Esophagus mucosa (tissue), 1 donor: ENCODE data around the gene SLC16A1. TPM values are rescaled to one million over a fixed set of nuclear protein-coding genes. Genes with fewer than 3 reads are reported as not detected.
"Not testable (repeated sequence)": the region's sequence is repeated elsewhere in the genome, so short reads cannot be mapped to it uniquely, and the experiment has no call there.

Experiments
- ATAC-seq: fragments of 200-7000 bp; cut with Tn5 transposase; one replicate; pipeline ENCODE4 v1.9.1; 2020
- total RNA-seq: library from RNA; stranded (reverse); gene quantifications from one replicate; pipeline ENCODE4 v1.2.4, GENCODE V29; 2023
- donor health status: DM: yes; HTN: yes; CAD: no.

The SLC16A1 gene
- total RNA-seq, 1 donor from 2014 or later = 54.8 TPM

DNA sequence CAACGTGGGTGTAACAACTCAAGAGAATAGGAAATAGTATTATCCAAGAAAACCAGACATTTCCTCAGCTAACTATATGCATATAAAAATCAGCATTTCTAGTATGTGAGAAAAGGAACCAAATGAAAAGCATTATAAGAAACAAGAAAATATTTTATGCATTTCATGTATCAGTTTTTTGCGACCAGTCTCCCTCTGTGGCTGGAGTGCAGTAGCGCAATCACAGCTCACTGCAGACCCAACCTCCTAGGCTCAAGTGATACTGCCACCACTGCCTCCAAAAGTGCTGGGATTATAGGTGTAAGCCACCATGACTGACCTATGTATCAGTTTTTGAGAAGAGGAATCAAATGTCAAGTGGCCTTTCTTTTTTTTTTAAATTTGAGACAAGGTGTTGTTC, 31.0 kb downstream of the SLC16A1 start:
- no peak for ATAC-seq

- ATAC-seq = no peak
Measured at GRCh38 chr1:112923959-112924349, 32.0 kb downstream of the SLC16A1 start.

GRCh38 chr1:112923234-112923958, 32.6 kb downstream of the SLC16A1 start:
- no peak for ATAC-seq

GRCh38 chr1:112911506-112912220, 44.3 kb downstream of the SLC16A1 start:
- no peak for ATAC-seq

GRCh38 chr1:112909847-112910246, 46.1 kb downstream of the SLC16A1 start:
- ATAC-seq = no peak

DNA sequence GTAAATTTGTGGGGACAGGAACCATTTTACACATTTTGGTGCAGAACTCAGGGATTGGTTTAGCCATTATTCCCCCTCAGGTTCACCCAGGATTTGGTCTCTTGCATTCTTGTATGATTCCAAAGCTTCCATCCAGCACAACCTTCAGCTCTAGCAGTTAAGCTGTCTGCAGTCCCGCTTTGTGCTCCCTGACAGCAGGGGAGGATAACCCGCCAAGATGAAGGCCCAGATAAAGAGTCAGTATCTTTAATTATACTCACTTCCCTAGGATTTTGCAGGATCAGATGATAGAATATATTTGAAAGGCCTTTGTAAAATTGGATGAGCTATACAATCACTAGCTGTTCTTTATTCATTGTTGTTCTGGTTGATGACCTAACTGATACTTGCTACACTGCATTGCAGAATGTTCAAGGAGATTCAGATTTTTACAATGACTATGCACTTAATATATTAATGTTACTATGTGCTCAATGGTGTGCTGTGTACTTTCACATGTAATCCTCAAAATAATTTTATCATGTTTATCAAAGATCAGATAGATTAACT, 49.8 kb downstream of the SLC16A1 start:
- ATAC-seq = no peak

DNA sequence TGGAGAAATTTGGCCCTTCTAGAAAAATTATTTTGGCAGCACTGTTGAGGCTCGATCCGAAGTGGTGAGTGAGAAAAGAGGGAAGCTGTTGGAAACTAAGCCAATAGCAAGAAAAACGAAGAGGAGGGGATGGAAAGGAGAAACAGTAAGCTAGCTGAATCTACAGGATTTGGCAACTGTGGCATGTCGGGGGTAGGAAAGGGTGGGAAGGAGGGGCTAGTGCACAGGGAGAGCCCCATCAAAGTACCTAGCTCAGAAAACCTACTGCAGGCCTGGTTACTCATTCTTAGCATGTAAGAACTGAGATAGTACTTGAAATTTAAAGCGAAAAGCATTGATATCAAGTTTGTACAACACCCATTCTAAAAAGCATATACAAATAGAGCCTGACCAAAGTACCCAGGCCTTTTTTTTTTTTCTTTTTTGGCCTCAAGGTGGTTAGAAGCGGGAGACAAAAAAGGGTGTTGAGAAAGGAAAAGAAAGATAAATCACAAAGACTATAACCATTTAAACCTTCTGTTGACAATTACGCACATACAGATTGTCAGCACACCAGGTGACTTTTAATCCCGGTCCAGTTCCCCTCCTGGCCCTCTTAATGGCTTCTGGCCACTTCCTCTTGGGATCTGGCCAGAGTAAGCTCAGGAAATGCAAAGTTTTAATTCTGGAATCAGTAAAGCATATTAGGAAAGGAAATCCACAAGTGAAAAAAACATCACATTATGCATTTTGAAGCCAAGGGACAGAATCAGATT, 50.4 kb downstream of the SLC16A1 start:
- ATAC-seq = peak; percentile 38

GRCh38 chr1:112904831-112905261, 51.1 kb downstream of the SLC16A1 start:
- ATAC-seq = peak; percentile 69

- peak; percentile 85 for ATAC-seq
Measured at GRCh38 chr1:112904071-112904830, 51.7 kb downstream of the SLC16A1 start.

GRCh38 chr1:112902221-112902620, 53.8 kb downstream of the SLC16A1 start:
- no peak for ATAC-seq

GRCh38 chr1:112901387-112901786, 54.6 kb downstream of the SLC16A1 start:
- ATAC-seq = no peak

GRCh38 chr1:112896783-112897182, 59.2 kb downstream of the SLC16A1 start:
- ATAC-seq = no peak

DNA sequence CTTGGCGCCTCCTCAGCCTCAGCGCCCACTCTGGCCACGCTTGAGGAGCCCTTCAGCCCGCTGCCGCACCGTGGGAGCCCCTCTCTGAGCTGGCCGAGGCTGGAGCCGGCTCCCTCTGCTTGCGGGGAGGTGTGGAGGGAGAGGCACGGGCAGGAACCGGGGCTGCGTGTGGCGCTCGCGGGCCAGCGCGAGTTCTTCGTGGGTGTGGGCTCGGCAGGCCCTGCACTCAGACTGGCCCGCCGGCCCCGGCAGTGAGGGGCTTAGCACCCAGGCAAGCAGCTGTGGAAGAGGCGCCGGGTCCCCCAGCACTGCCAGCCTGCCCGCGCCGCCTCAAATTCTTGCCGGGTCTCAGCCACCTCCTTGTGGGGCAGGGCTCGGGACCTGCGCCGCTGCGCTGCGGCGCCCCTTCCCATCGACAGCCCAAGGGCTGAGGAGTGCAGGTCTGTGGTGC, 61.4 kb downstream of the SLC16A1 start:
- no peak for ATAC-seq

GRCh38 chr1:112894010-112894292, 62.0 kb downstream of the SLC16A1 start:
- no peak for ATAC-seq

DNA sequence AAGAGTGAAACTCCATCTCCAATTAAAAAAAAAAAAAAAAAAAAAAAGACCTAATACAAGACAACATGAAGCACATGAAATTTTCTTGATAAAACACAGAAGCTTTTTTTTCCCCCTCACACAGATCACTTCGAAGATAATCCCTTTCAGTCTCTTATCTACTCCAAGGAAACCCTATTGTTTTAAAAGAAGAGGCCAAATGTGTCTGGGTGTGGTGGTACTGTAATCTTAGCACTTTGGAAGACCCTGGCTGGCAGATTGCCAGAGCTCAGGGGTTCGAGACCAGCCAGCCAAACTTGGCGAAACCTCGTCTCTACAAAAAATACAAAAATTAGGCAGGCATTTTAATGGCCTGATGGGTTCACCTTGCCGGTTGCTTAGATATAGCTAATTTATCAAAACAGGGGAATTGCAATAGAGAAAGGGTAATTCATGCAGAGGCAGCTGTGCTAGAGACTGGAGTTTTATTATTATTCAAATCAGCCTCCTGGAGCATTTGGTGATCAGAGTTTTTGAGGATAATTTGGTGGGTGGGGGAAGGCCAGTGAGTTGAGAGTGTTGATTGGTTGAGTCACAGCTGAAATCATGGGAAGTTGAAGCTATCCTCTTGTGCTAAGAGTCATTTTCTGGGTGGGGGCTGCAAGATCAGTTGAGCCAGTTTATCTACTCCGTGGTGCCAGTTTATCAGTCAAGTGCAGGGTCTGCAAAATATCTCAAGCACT, 62.5 kb downstream of the SLC16A1 start:
- ATAC-seq = no peak

GRCh38 chr1:112889906-112890305, 66.1 kb downstream of the SLC16A1 start:
- ATAC-seq = not testable (repeated sequence)

- ATAC-seq = peak; percentile 33
Measured at GRCh38 chr1:112889052-112889768, 66.8 kb downstream of the SLC16A1 start.

GRCh38 chr1:112888630-112889029, 67.4 kb downstream of the SLC16A1 start:
- no peak for ATAC-seq

DNA sequence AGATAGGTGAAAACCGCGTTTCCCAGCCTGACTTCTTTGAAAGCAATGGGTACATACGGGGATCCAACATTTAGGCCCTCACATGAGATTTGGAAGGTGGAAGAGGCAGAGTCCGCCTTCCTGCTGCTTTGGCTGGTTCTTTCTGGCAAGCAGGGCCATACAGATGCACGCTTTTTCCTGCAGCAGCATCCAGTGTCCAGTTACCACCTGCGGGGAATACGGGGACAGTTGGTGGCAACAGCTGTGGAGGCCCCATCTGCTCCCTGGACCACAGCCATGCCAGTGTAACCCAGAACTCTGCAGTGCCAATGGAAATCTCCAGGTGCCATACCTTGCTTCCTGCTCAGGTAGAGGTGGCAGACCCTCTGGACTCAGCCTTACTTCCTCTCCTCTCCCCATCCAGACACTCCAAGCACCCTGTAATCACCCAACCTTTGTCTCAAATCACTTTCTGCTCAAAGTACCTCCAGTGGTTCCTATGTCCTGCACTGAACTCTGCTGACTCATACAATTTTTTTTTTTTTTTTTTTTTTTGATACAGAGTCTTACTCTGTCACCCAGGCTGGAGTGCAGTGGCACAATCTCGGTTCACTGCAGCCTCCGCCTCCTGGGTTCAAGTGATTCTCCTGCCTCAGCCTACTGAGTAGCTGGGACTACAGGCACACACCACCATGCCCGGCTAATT, 68.3 kb downstream of the SLC16A1 start:
- ATAC-seq = peak; percentile 51

DNA sequence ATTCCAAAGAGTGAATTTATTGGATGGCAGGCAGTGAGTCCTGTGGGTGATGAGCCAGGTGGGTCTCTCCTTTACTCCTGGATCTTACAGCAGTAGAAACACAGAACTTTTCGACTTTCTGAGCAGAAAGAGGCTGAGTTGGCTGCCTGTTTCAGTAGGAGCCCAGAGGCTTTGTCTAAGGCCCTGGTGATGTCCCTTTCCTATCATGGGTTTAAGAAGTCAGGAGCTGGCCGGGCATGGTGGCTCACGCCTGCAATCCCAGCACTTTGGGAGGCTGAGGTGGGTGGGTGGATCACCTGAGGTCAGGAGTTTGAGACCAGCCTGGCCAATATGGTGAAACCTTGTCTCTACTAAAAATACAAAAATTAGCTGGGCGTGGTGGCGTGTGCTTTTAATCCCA, 71.0 kb downstream of the SLC16A1 start:
- not testable (repeated sequence) for ATAC-seq
